Measurements from ENCODE around the gene PI4KA.
A peak's percentile ranks its signal among the peaks of the same experiment; 100 is the strongest.

Gene PI4KA

DNA sequence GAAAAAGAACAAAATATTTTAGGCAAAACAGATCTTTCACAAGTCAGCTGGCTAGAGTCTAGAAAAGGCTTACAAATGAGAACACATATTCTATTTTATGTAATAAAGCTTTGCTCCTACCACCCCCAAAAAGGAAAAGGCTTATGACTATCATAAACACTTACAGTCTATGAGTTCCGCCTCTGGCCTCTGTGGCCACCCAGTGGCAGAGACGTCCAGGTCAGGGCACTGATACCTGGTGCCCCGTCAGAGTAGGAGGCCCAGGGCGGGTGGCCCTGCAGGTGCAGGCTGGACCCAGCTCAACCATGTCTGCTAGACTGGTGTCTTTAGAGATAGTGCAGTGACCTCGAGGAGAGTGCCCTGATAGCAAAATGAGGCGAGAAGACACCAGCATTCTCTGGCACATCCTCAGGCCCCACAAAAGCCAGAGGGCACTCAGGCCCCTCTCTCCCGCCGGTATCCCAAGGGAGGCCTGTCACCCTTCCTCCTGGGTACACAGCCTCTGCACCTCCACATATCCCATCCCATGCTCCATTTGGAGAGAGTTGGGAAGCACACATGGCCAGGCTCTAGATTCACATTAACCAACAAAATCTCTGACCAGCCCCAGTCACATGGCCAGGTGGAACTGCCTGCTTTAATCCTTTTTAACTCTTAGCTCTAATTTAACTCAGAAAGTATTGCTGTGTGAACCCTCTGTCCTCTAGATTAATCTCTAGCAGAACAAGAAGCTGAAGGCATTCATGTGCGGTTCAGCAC is 112.0 kb downstream of the PI4KA start:
- H4K20me1 ChIP-seq (ENCODE audit: insufficient read depth) = no peaks in the 10 kb centered on the region
- peaks cover 92% of the 10 kb centered on the region for H3K4me1 ChIP-seq (ENCODE audit: low read depth, poor library complexity, severe bottlenecking)
- TF ChIP-seq, protein P1, sequence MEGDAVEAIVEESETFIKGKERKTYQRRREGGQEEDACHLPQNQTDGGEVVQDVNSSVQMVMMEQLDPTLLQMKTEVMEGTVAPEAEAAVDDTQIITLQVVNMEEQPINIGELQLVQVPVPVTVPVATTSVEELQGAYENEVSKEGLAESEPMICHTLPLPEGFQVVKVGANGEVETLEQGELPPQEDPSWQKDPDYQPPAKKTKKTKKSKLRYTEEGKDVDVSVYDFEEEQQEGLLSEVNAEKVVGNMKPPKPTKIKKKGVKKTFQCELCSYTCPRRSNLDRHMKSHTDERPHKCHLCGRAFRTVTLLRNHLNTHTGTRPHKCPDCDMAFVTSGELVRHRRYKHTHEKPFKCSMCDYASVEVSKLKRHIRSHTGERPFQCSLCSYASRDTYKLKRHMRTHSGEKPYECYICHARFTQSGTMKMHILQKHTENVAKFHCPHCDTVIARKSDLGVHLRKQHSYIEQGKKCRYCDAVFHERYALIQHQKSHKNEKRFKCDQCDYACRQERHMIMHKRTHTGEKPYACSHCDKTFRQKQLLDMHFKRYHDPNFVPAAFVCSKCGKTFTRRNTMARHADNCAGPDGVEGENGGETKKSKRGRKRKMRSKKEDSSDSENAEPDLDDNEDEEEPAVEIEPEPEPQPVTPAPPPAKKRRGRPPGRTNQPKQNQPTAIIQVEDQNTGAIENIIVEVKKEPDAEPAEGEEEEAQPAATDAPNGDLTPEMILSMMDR (conservative IDR thresholded peaks at IDR 0.05; ENCODE audit: low read depth, low read length) = no peak
- H3K27ac ChIP-seq = no peak overlapping the region
- no peak overlapping the region for H2AFZ ChIP-seq (ENCODE audit: low read depth)
- no peaks in the 10 kb centered on the region for H3K79me2 ChIP-seq (ENCODE audit: insufficient read depth, low read depth)
- H3K9ac ChIP-seq = no peak overlapping the region
- H3K36me3 ChIP-seq (ENCODE audit: insufficient read depth) = no peaks in the 10 kb centered on the region
- no peaks in the 10 kb centered on the region for H3K27me3 ChIP-seq (ENCODE audit: insufficient read depth, low read depth)
- H3K4me2 ChIP-seq = no peak overlapping the region
- no peak overlapping the region for H3K4me3 ChIP-seq (IDR thresholded peaks at IDR 0.05; ENCODE audit: insufficient read depth, low read depth, low read length)

DNA sequence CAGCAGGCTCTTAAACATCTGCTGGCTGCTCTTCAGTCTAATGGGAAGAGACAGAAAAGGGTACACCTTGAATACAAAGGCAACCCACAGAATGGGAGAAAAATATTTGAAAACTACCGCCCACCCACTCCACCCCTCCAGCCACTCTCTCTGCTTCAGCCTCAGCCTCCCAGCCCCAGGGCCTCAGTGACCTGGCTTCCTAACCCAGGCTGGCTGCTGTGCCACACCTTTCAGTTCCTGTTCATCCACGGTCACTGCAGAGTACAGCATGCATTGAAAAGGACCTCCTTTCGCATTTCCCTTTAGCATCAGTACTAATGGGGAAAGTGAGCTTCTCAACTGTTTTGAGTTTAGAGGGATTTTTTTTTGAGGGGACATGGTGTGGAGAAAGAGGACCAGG is 113.5 kb downstream of the PI4KA start:
- Histone ChIP-seq H3K36me3 (ENCODE audit: insufficient read depth) (no peaks in the 10 kb centered on the region), H3K79me2 (ENCODE audit: insufficient read depth, low read depth) (no peaks in the 10 kb centered on the region), H3K27me3 (ENCODE audit: insufficient read depth, low read depth) (no peaks in the 10 kb centered on the region), H2AFZ (ENCODE audit: low read depth) (no peak overlapping the region), H3K4me3 (IDR thresholded peaks at IDR 0.05; ENCODE audit: insufficient read depth, low read depth, low read length) (no peak overlapping the region), H3K27ac (no peak overlapping the region), H3K9ac (no peak overlapping the region), H4K20me1 (ENCODE audit: insufficient read depth) (no peaks in the 10 kb centered on the region), H3K4me2 (no peak overlapping the region), H3K4me1 (ENCODE audit: low read depth, poor library complexity, severe bottlenecking) (peaks cover 88% of the 10 kb centered on the region)
- TF ChIP-seq, protein P1 (conservative IDR thresholded peaks at IDR 0.05; ENCODE audit: low read depth, low read length) = no peak

DNA sequence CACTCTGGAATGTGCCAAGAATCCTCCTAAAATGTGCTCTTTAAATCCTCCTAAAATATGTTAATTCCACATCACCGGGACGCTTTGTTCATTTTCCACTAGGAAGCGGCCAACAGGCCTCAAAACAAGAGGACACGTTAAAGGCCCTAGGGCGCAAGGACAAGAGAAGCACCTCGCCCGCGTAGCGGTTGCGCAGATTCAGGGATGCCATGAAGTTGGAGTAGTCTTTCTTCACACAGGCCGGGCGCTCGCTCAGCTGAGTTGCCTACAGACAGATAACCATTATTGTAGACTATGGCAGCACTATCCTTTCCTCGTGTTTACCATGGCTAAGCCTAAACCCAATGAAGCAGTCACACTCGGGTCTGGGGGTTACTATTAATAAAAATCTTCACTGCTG is 114.2 kb downstream of the PI4KA start:
- Histone ChIP-seq H3K4me2 (no peak overlapping the region), H3K4me3 (IDR thresholded peaks at IDR 0.05; ENCODE audit: insufficient read depth, low read depth, low read length) (no peak overlapping the region), H3K79me2 (ENCODE audit: insufficient read depth, low read depth) (no peaks in the 10 kb centered on the region), H3K36me3 (ENCODE audit: insufficient read depth) (no peaks in the 10 kb centered on the region), H4K20me1 (ENCODE audit: insufficient read depth) (no peaks in the 10 kb centered on the region), H3K27ac (no peak overlapping the region), H3K9ac (no peak overlapping the region), H3K27me3 (ENCODE audit: insufficient read depth, low read depth) (no peaks in the 10 kb centered on the region), H3K4me1 (ENCODE audit: low read depth, poor library complexity, severe bottlenecking) (peaks cover 81% of the 10 kb centered on the region), H2AFZ (ENCODE audit: low read depth) (no peak overlapping the region)
- TF ChIP-seq, protein P1 (conservative IDR thresholded peaks at IDR 0.05; ENCODE audit: low read depth, low read length) = no peak

DNA sequence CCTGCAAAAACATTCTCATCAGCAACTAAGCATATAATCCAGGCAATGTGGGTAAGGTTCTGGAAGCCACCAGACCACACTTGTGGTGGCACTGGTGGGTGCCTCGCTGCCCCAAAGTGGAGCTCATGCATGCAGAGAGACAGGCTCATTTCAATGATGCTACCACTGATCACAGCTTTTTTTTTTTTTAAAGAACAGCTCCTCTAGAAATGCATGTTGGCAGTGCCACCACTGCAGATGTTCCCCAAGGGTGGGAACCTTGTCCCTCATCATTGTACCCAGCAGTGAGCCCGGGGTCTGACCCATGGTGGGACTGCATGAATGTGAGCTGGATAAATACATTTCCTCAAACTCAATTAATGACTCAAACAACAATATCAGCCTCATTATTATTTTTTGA is 115.8 kb downstream of the PI4KA start:
- no peaks in the 10 kb centered on the region for H3K36me3 ChIP-seq (ENCODE audit: insufficient read depth)
- H3K9ac ChIP-seq = no peak overlapping the region
- no peaks in the 10 kb centered on the region for H3K79me2 ChIP-seq (ENCODE audit: insufficient read depth, low read depth)
- H3K4me3 ChIP-seq (IDR thresholded peaks at IDR 0.05; ENCODE audit: insufficient read depth, low read depth, low read length) = no peak overlapping the region
- TF ChIP-seq, protein P1 (conservative IDR thresholded peaks at IDR 0.05; ENCODE audit: low read depth, low read length) = no peak
- peaks cover 65% of the 10 kb centered on the region for H3K4me1 ChIP-seq (ENCODE audit: low read depth, poor library complexity, severe bottlenecking)
- H3K27ac ChIP-seq = peak overlapping the region; percentile 47; the same call in 1 of the 2 replicates
- no peak overlapping the region for H2AFZ ChIP-seq (ENCODE audit: low read depth)
- no peaks in the 10 kb centered on the region for H3K27me3 ChIP-seq (ENCODE audit: insufficient read depth, low read depth)
- peak overlapping the region; percentile 34; the same call in 1 of the 2 replicates for H3K4me2 ChIP-seq
- no peaks in the 10 kb centered on the region for H4K20me1 ChIP-seq (ENCODE audit: insufficient read depth)

Measured in KMS-11 (cell line).